Caco-2 (cell line): ENCODE measurements around the gene FCHSD1. TPM values are rescaled to one million over a fixed set of nuclear protein-coding genes. Genes with fewer than 3 reads are reported as not detected.

Experiments used
- BruUV-seq: library from RNA; stranded (reverse); fragments of 400-500 nt; replicated peaks from 2 replicates; lab custom pipeline; 2021; lab: Mats Ljungman, UMichigan
- CTCF ChIA-PET: fragments of 300-600 bp; sonication (Branson Sonifier 250); formaldehyde crosslinking; loops from one replicate; lab custom pipeline; 2022; ENCODE audit warnings: antibody characterized with exemption; lab: Charles Lee
- POLR2A ChIA-PET: fragments of 300-600 bp; sonication (Branson Sonifier 250); formaldehyde crosslinking; loops from one replicate; lab custom pipeline; 2022; ENCODE audit warnings: antibody characterized with exemption; lab: Charles Lee
- DNase-seq, 2 experiments: peaks; one replicate each; pipeline versions ENCODE4 v3.0.0 to v3.0.0-alpha.2; 2020 to 2022
- H3K27me3 ChIP-seq: replicated peaks from 2 replicates; pipeline ENCODE4 v1.6.0; 2011; ENCODE audit warnings: low read length; ENCODE audit not compliant: control insufficient read depth, insufficient read depth
- H3K36me3 ChIP-seq: 2 replicates; pipeline ENCODE4 v1.5.1; 2011; ENCODE audit warnings: low read length; ENCODE audit not compliant: control insufficient read depth, insufficient read depth
- H3K4me1 ChIP-seq: fragments of 250-450 bp; sonication (Bioruptor Pico); 2 replicates; pipeline ENCODE4 v1.5.1; 2020; ENCODE audit warnings: mild to moderate bottlenecking
- H3K4me3 ChIP-seq: 2 replicates; pipeline ENCODE4 v1.5.1; 2011; ENCODE audit warnings: low read depth, mild to moderate bottlenecking, control low read depth, low read length
- H3K9me3 ChIP-seq: fragments of 250-450 bp; sonication (Bioruptor Pico); 2 replicates; pipeline ENCODE4 v1.5.1; 2020; ENCODE audit warnings: mild to moderate bottlenecking, moderate library complexity
- H3K27ac Mint-ChIP-seq: one replicate; pipeline ENCODE4 v1.8.0; 2022; ENCODE audit warnings: mixed read lengths; ENCODE audit not compliant: unreplicated experiment
- H3K27me3 Mint-ChIP-seq: one replicate; pipeline ENCODE4 v1.8.0; 2022; ENCODE audit warnings: mixed read lengths; ENCODE audit not compliant: insufficient read depth, unreplicated experiment
- H3K36me3 Mint-ChIP-seq: one replicate; pipeline ENCODE4 v1.8.0; 2022; ENCODE audit warnings: mild to moderate bottlenecking, mixed read lengths; ENCODE audit not compliant: insufficient read depth, unreplicated experiment
- H3K4me1 Mint-ChIP-seq: one replicate; pipeline ENCODE4 v1.8.0; 2022; ENCODE audit warnings: low read depth, mixed read lengths; ENCODE audit not compliant: unreplicated experiment
- H3K4me3 Mint-ChIP-seq: one replicate; pipeline ENCODE4 v1.8.0; 2022; ENCODE audit warnings: mild to moderate bottlenecking, moderate library complexity, mixed read lengths; ENCODE audit not compliant: unreplicated experiment
- H3K9me3 Mint-ChIP-seq: one replicate; pipeline ENCODE4 v1.8.0; 2022; ENCODE audit warnings: mixed read lengths; ENCODE audit not compliant: unreplicated experiment
- intact Hi-C: fragments of 100-400 bp; cut with micrococcal nuclease; formaldehyde crosslinking; loops from one replicate; pipeline ENCODE4 v1.10.0; 2022; ENCODE audit not compliant: unreplicated experiment
- total RNA-seq: library from RNA; stranded (reverse); gene quantifications from 2 replicates; pipeline ENCODE4 v1.2.3, GENCODE V29; 2022
- TF ChIP-seq, protein P1 (sequence below), 2 experiments: fragments of 200-600 bp in 1 of 2; IDR thresholded peaks; 1 replicate in 1 of 2; 2 replicates in 1 of 2; pipeline versions ENCODE4 v1.5.1 to v1.8.0; 2011 to 2022; ENCODE audit warnings: antibody characterized with exemption in 1 of 2, control low read depth in 1 of 2, inconsistent platforms in 1 of 2, low read depth in 1 of 2, low read length in 1 of 2, mild to moderate bottlenecking in 1 of 2, moderate library complexity in 1 of 2; ENCODE audit not compliant: insufficient read depth in 1 of 2, severe bottlenecking in 1 of 2, unreplicated experiment in 1 of 2

The FCHSD1 gene
- total RNA-seq, 1 experiment from 2014 or later, result 25.0 TPM

GRCh38 chr5:141657937-141658545 is 6.8 kb upstream of the FCHSD1 start:
- ChIA-PET POLR2A (no interaction called here), CTCF (interaction anchor here (1.1 kb wide), 1 partner anchor 66 kb away, joined by 3 read pairs; no protein-coding TSS in a partner anchor)
- Histone ChIP-seq H3K36me3 (no peaks in the 10 kb centered on the region; the same call in 1 of the 2 replicates), H3K27me3 (no peaks in the 10 kb centered on the region), H3K4me1 (no peaks in the 10 kb centered on the region), H3K9me3 (no peaks in the 10 kb centered on the region), H3K4me3 (no peak overlapping the region)
- no TSS peak for BruUV-seq
- Mint-ChIP-seq H3K9me3 (no peaks in the 10 kb centered on the region), H3K4me1 (no peaks in the 10 kb centered on the region), H3K4me3 (no peak overlapping the region), H3K36me3 (no peaks in the 10 kb centered on the region), H3K27me3 (peaks cover 3% of the 10 kb centered on the region), H3K27ac (no peak overlapping the region)
- no peak for DNase-seq
- intact Hi-C loops, result no loop called here
- TF ChIP-seq, protein P1, sequence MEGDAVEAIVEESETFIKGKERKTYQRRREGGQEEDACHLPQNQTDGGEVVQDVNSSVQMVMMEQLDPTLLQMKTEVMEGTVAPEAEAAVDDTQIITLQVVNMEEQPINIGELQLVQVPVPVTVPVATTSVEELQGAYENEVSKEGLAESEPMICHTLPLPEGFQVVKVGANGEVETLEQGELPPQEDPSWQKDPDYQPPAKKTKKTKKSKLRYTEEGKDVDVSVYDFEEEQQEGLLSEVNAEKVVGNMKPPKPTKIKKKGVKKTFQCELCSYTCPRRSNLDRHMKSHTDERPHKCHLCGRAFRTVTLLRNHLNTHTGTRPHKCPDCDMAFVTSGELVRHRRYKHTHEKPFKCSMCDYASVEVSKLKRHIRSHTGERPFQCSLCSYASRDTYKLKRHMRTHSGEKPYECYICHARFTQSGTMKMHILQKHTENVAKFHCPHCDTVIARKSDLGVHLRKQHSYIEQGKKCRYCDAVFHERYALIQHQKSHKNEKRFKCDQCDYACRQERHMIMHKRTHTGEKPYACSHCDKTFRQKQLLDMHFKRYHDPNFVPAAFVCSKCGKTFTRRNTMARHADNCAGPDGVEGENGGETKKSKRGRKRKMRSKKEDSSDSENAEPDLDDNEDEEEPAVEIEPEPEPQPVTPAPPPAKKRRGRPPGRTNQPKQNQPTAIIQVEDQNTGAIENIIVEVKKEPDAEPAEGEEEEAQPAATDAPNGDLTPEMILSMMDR (IDR thresholded peaks at IDR 0.05; ENCODE audit: insufficient read depth in 1 of 2, low read depth in 1 of 2, low read length in 1 of 2, severe bottlenecking in 1 of 2, unreplicated experiment in 1 of 2), result no peak

- intact Hi-C loops, result no loop called here
- Mint-ChIP-seq H3K27me3 (peaks cover 3% of the 10 kb centered on the region), H3K4me3 (no peak overlapping the region), H3K9me3 (no peaks in the 10 kb centered on the region), H3K27ac (no peak overlapping the region), H3K4me1 (peaks cover 5% of the 10 kb centered on the region), H3K36me3 (no peaks in the 10 kb centered on the region)
- no TSS peak for BruUV-seq
- H3K27me3 ChIP-seq, result no peaks in the 10 kb centered on the region
- H3K4me1 ChIP-seq, result no peaks in the 10 kb centered on the region
- CTCF ChIA-PET, result no interaction called here
- no peaks in the 10 kb centered on the region for H3K9me3 ChIP-seq
- no peak overlapping the region for H3K4me3 ChIP-seq
- no peak for DNase-seq
- no peaks in the 10 kb centered on the region; the same call in 1 of the 2 replicates for H3K36me3 ChIP-seq
- POLR2A ChIA-PET, result no interaction called here
- TF ChIP-seq, protein P1 (IDR thresholded peaks at IDR 0.05; ENCODE audit: insufficient read depth in 1 of 2, low read depth in 1 of 2, low read length in 1 of 2, severe bottlenecking in 1 of 2, unreplicated experiment in 1 of 2), result no peak
Measured at GRCh38 chr5:141657404-141657803, 6.2 kb upstream of the FCHSD1 start.

- H3K4me1 ChIP-seq, result peaks cover 5% of the 10 kb centered on the region
- BruUV-seq, result no TSS peak
- Mint-ChIP-seq H3K9me3 (no peaks in the 10 kb centered on the region), H3K4me3 (no peak overlapping the region), H3K36me3 (peaks cover 4% of the 10 kb centered on the region), H3K4me1 (peaks cover 11% of the 10 kb centered on the region), H3K27ac (no peak overlapping the region), H3K27me3 (peaks cover 3% of the 10 kb centered on the region)
- TF ChIP-seq, protein P1 (IDR thresholded peaks at IDR 0.05; ENCODE audit: insufficient read depth in 1 of 2, low read depth in 1 of 2, low read length in 1 of 2, severe bottlenecking in 1 of 2, unreplicated experiment in 1 of 2), result no peak
- intact Hi-C loops, result no loop called here
- no peak overlapping the region for H3K4me3 ChIP-seq
- POLR2A ChIA-PET, result no interaction called here
- H3K36me3 ChIP-seq, result no peaks in the 10 kb centered on the region; the same call in 1 of the 2 replicates
- CTCF ChIA-PET, result no interaction called here
- no peak for DNase-seq
- no peaks in the 10 kb centered on the region for H3K9me3 ChIP-seq
- no peaks in the 10 kb centered on the region for H3K27me3 ChIP-seq
Measured at GRCh38 chr5:141656396-141656795, 5.2 kb upstream of the FCHSD1 start.
